HCT116 (cell line): ENCODE results near the gene PSMG1. TPM values are rescaled to one million over a fixed set of nuclear protein-coding genes. Genes with fewer than 3 reads are reported as not detected.

Source experiments
- ATAC-seq: fragments of 200-7000 bp; cut with Tn5 transposase; 2 replicates; pipeline ENCODE4 v1.9.1; 2020; ENCODE audit warnings: mild to moderate bottlenecking, moderate library complexity
- BruUV-seq: library from RNA; stranded (reverse); fragments of 400-500 nt; replicated peaks from 2 replicates; lab custom pipeline; 2021; lab: Mats Ljungman, UMichigan
- CTCF ChIA-PET: fragments of 300-600 bp; sonication (Branson Sonifier 250); formaldehyde crosslinking; loops from one replicate; lab custom pipeline; 2021; ENCODE audit warnings: antibody characterized with exemption; lab: Charles Lee
- POLR2A ChIA-PET: fragments of 300-600, 350-600 bp; sonication (Branson Sonifier 250); formaldehyde crosslinking; loops from one replicate; lab custom pipeline; 2021; ENCODE audit warnings: antibody characterized with exemption; lab: Charles Lee
- RAD21 ChIA-PET, 2 experiments: fragments of 300-600 bp; sonication (Branson Sonifier 250); formaldehyde crosslinking; loops; one replicate each; lab custom pipeline; 2023; ENCODE audit warnings: low total read pairs in 2 of 2; ENCODE audit not compliant: uncharacterized antibody in 2 of 2, unreplicated experiment in 2 of 2, low non-redundant PET in 1 of 2; lab: Charles Lee
- DNase-seq: peaks from one replicate; pipeline ENCODE4 v3.0.0-alpha.2; 2010; ENCODE audit warnings: low read depth, low spot score
- H2AFZ ChIP-seq: fragments of 200-600 bp; shearing (Covaris generic), sonication (generic); 2 replicates; pipeline ENCODE4 v1.6.1; 2017; ENCODE audit warnings: low read depth, mixed run types, mixed read lengths, antibody characterized with exemption, low read length; ENCODE audit not compliant: poor library complexity, severe bottlenecking
- H3K27ac ChIP-seq: 2 replicates; pipeline ENCODE4 v1.5.1; 2012; ENCODE audit warnings: low read depth, low read length
- H3K27me3 ChIP-seq: fragments of 200-600 bp; sonication (generic); 2 replicates; pipeline ENCODE4 v1.6.1; 2016; ENCODE audit warnings: mixed run types, low read length, mixed read lengths; ENCODE audit not compliant: insufficient read depth
- H3K36me3 ChIP-seq, 2 experiments: fragments of 200-500 bp in 1 of 2; fragments of 200-600 bp in 1 of 2; sonication (Bioruptor generic) in 1 of 2; sonication (generic) in 1 of 2; 2 replicates each; pipeline versions ENCODE4 v1.5.1 to v1.6.1; 2014 to 2016; ENCODE audit warnings: low read length in 2 of 2, inconsistent platforms in 1 of 2, mixed read lengths in 1 of 2, mixed run types in 1 of 2; ENCODE audit not compliant: insufficient read depth in 2 of 2, control insufficient read depth in 1 of 2
- H3K4me1 ChIP-seq, 2 experiments: fragments of 200-600 bp in 1 of 2; sonication (generic) in 1 of 2; 2 replicates each; pipeline versions ENCODE4 v1.5.1 to v1.6.1; 2012 to 2017; ENCODE audit warnings: low read length in 2 of 2, inconsistent platforms in 1 of 2, mild to moderate bottlenecking in 1 of 2, mixed read lengths in 1 of 2, mixed run types in 1 of 2, moderate library complexity in 1 of 2; ENCODE audit not compliant: insufficient read depth in 2 of 2, control insufficient read depth in 1 of 2
- H3K4me2 ChIP-seq: fragments of 200-600 bp; sonication (generic); 2 replicates; pipeline ENCODE4 v1.6.1; 2017; ENCODE audit warnings: mixed run types, low read length, mixed read lengths
- H3K4me3 ChIP-seq, 2 experiments: fragments of 200-600 bp in 1 of 2; sonication (generic) in 1 of 2; replicated peaks in 1 of 2; 2 replicates each; pipeline ENCODE4 v1.5.1; 2011 to 2016; ENCODE audit warnings: low read length in 2 of 2, control low read depth in 1 of 2, low read depth in 1 of 2, mild to moderate bottlenecking in 1 of 2, mixed read lengths in 1 of 2, mixed run types in 1 of 2
- H3K79me2 ChIP-seq: fragments of 200-600 bp; sonication (generic); 2 replicates; pipeline ENCODE4 v1.6.1; 2017; ENCODE audit warnings: mild to moderate bottlenecking, mixed run types, low read length, moderate library complexity, mixed read lengths; ENCODE audit not compliant: insufficient read depth
- H3K9ac ChIP-seq: fragments of 200-600 bp; sonication (generic); 2 replicates; pipeline ENCODE4 v1.6.1; 2016; ENCODE audit warnings: low read length, mixed read lengths
- H3K9me2 ChIP-seq: fragments of 200-600 bp; sonication (generic), shearing (Covaris generic); 2 replicates; pipeline ENCODE4 v1.6.1; 2017; ENCODE audit warnings: mixed run types, mild to moderate bottlenecking, moderate library complexity; ENCODE audit not compliant: insufficient read depth
- H3K9me3 ChIP-seq, 2 experiments: fragments of 200-500 bp in 1 of 2; fragments of 200-600 bp in 1 of 2; sonication (Bioruptor generic) in 1 of 2; sonication (generic) in 1 of 2; 2 replicates each; pipeline ENCODE4 v1.6.1; 2014 to 2017; ENCODE audit warnings: low read length in 2 of 2, mixed read lengths in 2 of 2, inconsistent platforms in 1 of 2, low read depth in 1 of 2, mild to moderate bottlenecking in 1 of 2, mixed run types in 1 of 2, moderate library complexity in 1 of 2; ENCODE audit not compliant: control insufficient read depth in 1 of 2, insufficient read depth in 1 of 2
- H4K20me1 ChIP-seq: fragments of 200-600 bp; sonication (generic), shearing (Covaris generic); 2 replicates; pipeline ENCODE4 v1.6.1; 2017; ENCODE audit warnings: mixed run types, mild to moderate bottlenecking, moderate library complexity; ENCODE audit not compliant: insufficient read depth
- CBX3 ChIP-seq: IDR thresholded peaks from 2 replicates; pipeline ENCODE4 v1.6.1; 2012; ENCODE audit warnings: low read depth
- CEBPB ChIP-seq: IDR thresholded peaks from 2 replicates; pipeline ENCODE4 v1.6.1; 2012; ENCODE audit warnings: low read depth
- EGR1 ChIP-seq: IDR thresholded peaks from 2 replicates; pipeline ENCODE4 v1.6.1; 2012; ENCODE audit warnings: low read depth
- ELF1 ChIP-seq: IDR thresholded peaks from 2 replicates; pipeline ENCODE4 v1.6.1; 2012; ENCODE audit warnings: low read depth, borderline replicate concordance
- EZH2 ChIP-seq: fragments of 200-600 bp; sonication (generic); IDR thresholded peaks from 2 replicates; pipeline ENCODE4 v1.6.1; 2017; ENCODE audit warnings: antibody characterized with exemption, mixed run types
- RAD21 ChIP-seq: IDR thresholded peaks from 2 replicates; pipeline ENCODE4 v1.6.1; 2012; ENCODE audit warnings: low read depth, mild to moderate bottlenecking
- SRF ChIP-seq: IDR thresholded peaks from 2 replicates; pipeline ENCODE4 v1.6.1; 2012; ENCODE audit warnings: low read depth
- YY1 ChIP-seq: IDR thresholded peaks from 2 replicates; pipeline ENCODE4 v1.6.1; 2011; ENCODE audit warnings: low read length, low read depth, moderate library complexity, mild to moderate bottlenecking; ENCODE audit not compliant: insufficient replicate concordance; ENCODE audit errors: extremely low read depth
- ZFX ChIP-seq: fragments of 450-650 bp; IDR thresholded peaks from 2 replicates; pipeline ENCODE4 v1.6.1; 2017
- intact Hi-C: fragments of 100-400 bp; cut with micrococcal nuclease; formaldehyde crosslinking; loops from 2 replicates; pipeline ENCODE4 v1.10.0; 2022
- total RNA-seq: library from RNA; stranded (reverse); gene quantifications from one replicate; pipeline ENCODE4 v1.2.1, GENCODE V29; 2021; ENCODE audit not compliant: unreplicated experiment
- TF ChIP-seq, protein P1 (sequence below): IDR thresholded peaks from 2 replicates; pipeline ENCODE4 v1.6.1; 2012; ENCODE audit warnings: low read depth
- TF ChIP-seq, protein P2 (sequence below): IDR thresholded peaks from 2 replicates; pipeline ENCODE4 v1.6.1; 2011; ENCODE audit warnings: mild to moderate bottlenecking, low read length, moderate library complexity; ENCODE audit not compliant: insufficient replicate concordance; ENCODE audit errors: extremely low read depth

The PSMG1 gene
- total RNA-seq, 1 experiment from 2014 or later: 83.7 TPM

DNA sequence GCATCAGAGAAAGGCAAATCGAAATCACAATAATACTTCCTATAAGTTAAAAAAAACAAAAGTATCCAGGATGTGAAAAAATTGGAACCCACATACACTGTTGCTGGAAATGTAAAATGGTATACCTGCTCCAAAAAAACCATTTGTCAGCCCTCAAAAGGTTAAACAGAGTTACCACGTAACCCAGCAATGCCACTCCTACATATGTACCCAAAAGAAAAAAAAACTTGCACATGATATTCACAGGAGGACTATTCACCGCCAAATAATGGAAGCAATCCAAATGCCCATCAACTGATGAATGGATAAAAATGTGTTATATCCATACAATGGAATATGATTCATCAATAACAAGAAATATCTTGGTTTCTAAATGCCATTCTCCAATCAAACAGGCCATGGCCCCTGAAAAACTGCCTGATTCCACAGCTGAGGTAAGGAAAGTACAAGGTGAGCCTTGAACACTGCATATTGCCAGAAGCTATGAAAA, 38.8 kb upstream of the PSMG1 start:
- no TSS peak for BruUV-seq
- H3K9me3 ChIP-seq: no peaks in the 10 kb centered on the region
- H3K79me2 ChIP-seq: peaks cover 2% of the 10 kb centered on the region
- no peaks in the 10 kb centered on the region for H4K20me1 ChIP-seq
- no peaks in the 10 kb centered on the region for H3K9me2 ChIP-seq
- H2AFZ ChIP-seq: no peak overlapping the region
- H3K27ac ChIP-seq: no peak overlapping the region
- H3K4me1 ChIP-seq: no peaks in the 10 kb centered on the region
- no peaks in the 10 kb centered on the region for H3K27me3 ChIP-seq
- H3K36me3 ChIP-seq: peaks cover 10 to 16% of the 10 kb centered on the region in 2 experiments; a peak in 3 of 4 replicates
- no peak overlapping the region for H3K9ac ChIP-seq
- no peak overlapping the region for H3K4me3 ChIP-seq
- TF ChIP-seq EGR1: no peak
- no peak overlapping the region for H3K4me2 ChIP-seq
- RAD21 ChIA-PET: no interaction called here
- DNase-seq (no peak), ATAC-seq (no peak)
- POLR2A ChIA-PET: no interaction called here
- CTCF ChIA-PET: no interaction called here
- intact Hi-C loops: no loop called here

DNA sequence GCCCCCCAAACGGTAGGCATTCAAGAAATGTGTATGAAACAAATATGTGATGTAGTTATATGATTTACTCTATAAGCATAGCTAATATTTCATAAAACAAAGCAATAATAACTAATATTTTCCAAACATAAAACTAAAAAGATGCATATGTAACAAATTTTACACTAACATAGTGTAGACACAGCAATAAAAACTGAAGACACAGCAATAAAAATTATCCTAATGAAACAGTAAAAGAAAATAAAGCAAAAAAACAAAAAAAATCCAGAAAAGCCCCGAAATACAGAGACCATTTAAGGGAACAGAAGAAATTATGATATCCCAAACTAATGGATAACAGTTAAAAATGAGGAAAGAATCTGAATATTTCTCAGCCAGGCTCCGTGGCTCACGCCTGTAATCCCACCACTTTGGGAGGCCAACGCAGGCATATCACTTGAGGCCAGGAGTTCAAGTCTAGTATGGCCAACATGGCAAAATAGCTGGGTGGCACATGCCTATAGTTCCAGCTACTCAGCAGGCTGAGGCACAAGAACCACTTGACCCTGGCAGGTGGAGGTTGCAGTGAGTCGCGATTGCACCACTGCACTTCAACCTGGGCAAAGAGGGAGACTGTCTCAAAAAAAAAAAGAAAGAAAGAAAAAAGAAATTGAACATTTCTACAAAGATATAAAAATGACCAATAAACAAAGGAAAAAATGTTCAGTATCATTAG, 38.2 kb upstream of the PSMG1 start:
- peaks cover 10 to 16% of the 10 kb centered on the region in 2 experiments; a peak in 3 of 4 replicates for H3K36me3 ChIP-seq
- no peak for ATAC-seq
- intact Hi-C loops: no loop called here
- no peaks in the 10 kb centered on the region for H3K9me3 ChIP-seq
- no peak overlapping the region for H3K4me3 ChIP-seq
- peaks cover 2% of the 10 kb centered on the region for H3K79me2 ChIP-seq
- H3K4me1 ChIP-seq: no peaks in the 10 kb centered on the region
- RAD21 ChIA-PET: no interaction called here
- TF ChIP-seq CEBPB: no peak
- TF ChIP-seq ZFX: no peak
- no peak for TF ChIP-seq CBX3
- TF ChIP-seq, protein P1, sequence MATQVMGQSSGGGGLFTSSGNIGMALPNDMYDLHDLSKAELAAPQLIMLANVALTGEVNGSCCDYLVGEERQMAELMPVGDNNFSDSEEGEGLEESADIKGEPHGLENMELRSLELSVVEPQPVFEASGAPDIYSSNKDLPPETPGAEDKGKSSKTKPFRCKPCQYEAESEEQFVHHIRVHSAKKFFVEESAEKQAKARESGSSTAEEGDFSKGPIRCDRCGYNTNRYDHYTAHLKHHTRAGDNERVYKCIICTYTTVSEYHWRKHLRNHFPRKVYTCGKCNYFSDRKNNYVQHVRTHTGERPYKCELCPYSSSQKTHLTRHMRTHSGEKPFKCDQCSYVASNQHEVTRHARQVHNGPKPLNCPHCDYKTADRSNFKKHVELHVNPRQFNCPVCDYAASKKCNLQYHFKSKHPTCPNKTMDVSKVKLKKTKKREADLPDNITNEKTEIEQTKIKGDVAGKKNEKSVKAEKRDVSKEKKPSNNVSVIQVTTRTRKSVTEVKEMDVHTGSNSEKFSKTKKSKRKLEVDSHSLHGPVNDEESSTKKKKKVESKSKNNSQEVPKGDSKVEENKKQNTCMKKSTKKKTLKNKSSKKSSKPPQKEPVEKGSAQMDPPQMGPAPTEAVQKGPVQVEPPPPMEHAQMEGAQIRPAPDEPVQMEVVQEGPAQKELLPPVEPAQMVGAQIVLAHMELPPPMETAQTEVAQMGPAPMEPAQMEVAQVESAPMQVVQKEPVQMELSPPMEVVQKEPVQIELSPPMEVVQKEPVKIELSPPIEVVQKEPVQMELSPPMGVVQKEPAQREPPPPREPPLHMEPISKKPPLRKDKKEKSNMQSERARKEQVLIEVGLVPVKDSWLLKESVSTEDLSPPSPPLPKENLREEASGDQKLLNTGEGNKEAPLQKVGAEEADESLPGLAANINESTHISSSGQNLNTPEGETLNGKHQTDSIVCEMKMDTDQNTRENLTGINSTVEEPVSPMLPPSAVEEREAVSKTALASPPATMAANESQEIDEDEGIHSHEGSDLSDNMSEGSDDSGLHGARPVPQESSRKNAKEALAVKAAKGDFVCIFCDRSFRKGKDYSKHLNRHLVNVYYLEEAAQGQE: no peak
- no peak for TF ChIP-seq YY1
- TF ChIP-seq ELF1: no peak
- TF ChIP-seq RAD21: no peak
- TF ChIP-seq SRF: no peak
- TF ChIP-seq EZH2: no peak
- TF ChIP-seq, protein P2, sequence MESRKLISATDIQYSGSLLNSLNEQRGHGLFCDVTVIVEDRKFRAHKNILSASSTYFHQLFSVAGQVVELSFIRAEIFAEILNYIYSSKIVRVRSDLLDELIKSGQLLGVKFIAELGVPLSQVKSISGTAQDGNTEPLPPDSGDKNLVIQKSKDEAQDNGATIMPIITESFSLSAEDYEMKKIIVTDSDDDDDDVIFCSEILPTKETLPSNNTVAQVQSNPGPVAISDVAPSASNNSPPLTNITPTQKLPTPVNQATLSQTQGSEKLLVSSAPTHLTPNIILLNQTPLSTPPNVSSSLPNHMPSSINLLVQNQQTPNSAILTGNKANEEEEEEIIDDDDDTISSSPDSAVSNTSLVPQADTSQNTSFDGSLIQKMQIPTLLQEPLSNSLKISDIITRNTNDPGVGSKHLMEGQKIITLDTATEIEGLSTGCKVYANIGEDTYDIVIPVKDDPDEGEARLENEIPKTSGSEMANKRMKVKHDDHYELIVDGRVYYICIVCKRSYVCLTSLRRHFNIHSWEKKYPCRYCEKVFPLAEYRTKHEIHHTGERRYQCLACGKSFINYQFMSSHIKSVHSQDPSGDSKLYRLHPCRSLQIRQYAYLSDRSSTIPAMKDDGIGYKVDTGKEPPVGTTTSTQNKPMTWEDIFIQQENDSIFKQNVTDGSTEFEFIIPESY: no peak
- CTCF ChIA-PET: no interaction called here
- POLR2A ChIA-PET: interaction anchor here (0.6 to 0.8 kb wide), 2 partner anchors 11 to 18 kb away, joined by 3 to 4 read pairs; no protein-coding TSS in a partner anchor
- H3K9ac ChIP-seq: no peak overlapping the region
- DNase-seq: no peak
- no peaks in the 10 kb centered on the region for H4K20me1 ChIP-seq
- H2AFZ ChIP-seq: no peak overlapping the region
- H3K27ac ChIP-seq: no peak overlapping the region
- no peaks in the 10 kb centered on the region for H3K9me2 ChIP-seq
- H3K27me3 ChIP-seq: no peaks in the 10 kb centered on the region
- H3K4me2 ChIP-seq: no peak overlapping the region
- BruUV-seq: no TSS peak
